HEK293 (cell line): ENCODE measurements around the gene MACC1.

Source experiments
- CTCF ChIA-PET: fragments of 350-600 bp; formaldehyde crosslinking; extraction: SDS; loops from one replicate; lab custom pipeline; 2021; ENCODE audit warnings: antibody characterized with exemption; lab: Yijun Ruan, JAX
- POLR2A ChIA-PET: fragments of 300-600 bp; formaldehyde crosslinking; extraction: SDS; loops from one replicate; lab custom pipeline; 2020; ENCODE audit warnings: antibody characterized with exemption, inconsistent platforms; lab: Yijun Ruan, JAX
- H3K27ac ChIP-seq: fragments of 200-500 bp; sonication (Bioruptor generic); 2 replicates; pipeline ENCODE4 v1.5.1; 2014; ENCODE audit warnings: low read depth, low read length, control low read depth, inconsistent platforms; ENCODE audit errors: extremely low read depth
- H3K36me3 ChIP-seq, 2 experiments: fragments of 200-500 bp in 1 of 2; sonication (Bioruptor generic) in 1 of 2; 1 replicate in 1 of 2; 2 replicates in 1 of 2; pipeline ENCODE4 v1.5.1; 2014 to 2017; ENCODE audit warnings: inconsistent platforms in 2 of 2, low read length in 2 of 2; ENCODE audit not compliant: control insufficient read depth in 2 of 2, insufficient read depth in 1 of 2
- H3K4me1 ChIP-seq: fragments of 200-500 bp; sonication (Bioruptor generic); 2 replicates; pipeline ENCODE4 v1.5.1; 2014; ENCODE audit warnings: mild to moderate bottlenecking, low read length, inconsistent platforms; ENCODE audit not compliant: control insufficient read depth, insufficient read depth
- H3K4me3 ChIP-seq: 2 replicates; pipeline ENCODE4 v1.5.1; 2011; ENCODE audit warnings: low read depth, mild to moderate bottlenecking, control low read depth, low read length, moderate library complexity
- H3K9me3 ChIP-seq: fragments of 200-500 bp; sonication (Bioruptor generic); 2 replicates; pipeline ENCODE4 v1.5.1; 2014; ENCODE audit warnings: low read depth, low read length, inconsistent platforms; ENCODE audit not compliant: control insufficient read depth, insufficient read depth
- SALL2 ChIP-seq: fragments of 450-650 bp; formaldehyde crosslinking; IDR thresholded peaks from 2 replicates; pipeline ENCODE4 v1.5.0; 2017; ENCODE audit warnings: missing biosample characterization, mild to moderate bottlenecking, missing genetic modification characterization, borderline replicate concordance
- ZBTB48 ChIP-seq: fragments of 450-650 bp; formaldehyde crosslinking; IDR thresholded peaks from 2 replicates; pipeline ENCODE4 v1.5.1; 2016; ENCODE audit warnings: missing biosample characterization, missing genetic modification characterization
- ZNF19 ChIP-seq: fragments of 450-650 bp; formaldehyde crosslinking; IDR thresholded peaks from 2 replicates; pipeline ENCODE4; 2016; ENCODE audit warnings: missing biosample characterization, missing genetic modification characterization, low read depth
- ZNF221 ChIP-seq: fragments of 450-650 bp; formaldehyde crosslinking; IDR thresholded peaks from 2 replicates; pipeline ENCODE4 v1.5.1; 2017; ENCODE audit warnings: missing biosample characterization, missing genetic modification characterization, borderline replicate concordance
- ZNF223 ChIP-seq: fragments of 450-650 bp; formaldehyde crosslinking; IDR thresholded peaks from 2 replicates; pipeline ENCODE4 v1.5.1; 2016; ENCODE audit warnings: missing biosample characterization, missing genetic modification characterization
- ZNF324 ChIP-seq: fragments of 450-650 bp; formaldehyde crosslinking; IDR thresholded peaks from 2 replicates; pipeline ENCODE4 v1.5.1; 2016; ENCODE audit warnings: missing biosample characterization, missing genetic modification characterization
- ZNF335 ChIP-seq: fragments of 450-650 bp; formaldehyde crosslinking; conservative IDR thresholded peaks from 2 replicates; pipeline ENCODE4 v1.5.1; 2016; ENCODE audit warnings: missing biosample characterization, missing genetic modification characterization
- ZNF561 ChIP-seq: fragments of 450-650 bp; IDR thresholded peaks from 2 replicates; pipeline ENCODE4 v1.5.1; 2018; ENCODE audit warnings: missing biosample characterization, missing genetic modification characterization, borderline replicate concordance
- ZNF654 ChIP-seq: fragments of 450-650 bp; formaldehyde crosslinking; IDR thresholded peaks from 2 replicates; pipeline ENCODE4 v1.5.1; 2016; ENCODE audit warnings: low read depth, missing biosample characterization, missing genetic modification characterization
- ZNF660 ChIP-seq: fragments of 450-650 bp; IDR thresholded peaks from 2 replicates; pipeline ENCODE4 v1.5.1; 2018; ENCODE audit warnings: missing biosample characterization, mild to moderate bottlenecking, missing genetic modification characterization
- ZNF701 ChIP-seq: fragments of 450-650 bp; formaldehyde crosslinking; IDR thresholded peaks from 2 replicates; pipeline ENCODE4 v1.5.1; 2016; ENCODE audit warnings: missing biosample characterization, missing genetic modification characterization
- ZNF777 ChIP-seq: fragments of 450-650 bp; formaldehyde crosslinking; IDR thresholded peaks from 2 replicates; pipeline ENCODE4 v1.5.1; 2017; ENCODE audit warnings: missing biosample characterization, missing genetic modification characterization, borderline replicate concordance
- ZNF792 ChIP-seq: fragments of 450-650 bp; formaldehyde crosslinking; IDR thresholded peaks from 2 replicates; pipeline ENCODE4 v1.5.1; 2016; ENCODE audit warnings: missing biosample characterization, missing genetic modification characterization
- TF ChIP-seq, protein P1 (sequence below): fragments of 450-650 bp; formaldehyde crosslinking; optimal IDR thresholded peaks from 2 replicates; pipeline ENCODE3; 2016; ENCODE audit warnings: missing biosample characterization, mild to moderate bottlenecking, missing genetic modification characterization
- TF ChIP-seq, protein P2 (sequence below): sonication (generic); formaldehyde crosslinking; IDR thresholded peaks from 2 replicates; pipeline ENCODE4 v1.8.1; 2022; ENCODE audit warnings: mild to moderate bottlenecking, moderate library complexity, missing genetic modification reagents
- TF ChIP-seq, protein P3 (sequence below): fragments of 450-650 bp; formaldehyde crosslinking; IDR thresholded peaks from 2 replicates; pipeline ENCODE4 v1.5.1; 2016; ENCODE audit warnings: missing biosample characterization, missing genetic modification characterization
- TF ChIP-seq, protein P4 (sequence below): fragments of 450-650 bp; formaldehyde crosslinking; IDR thresholded peaks from 2 replicates; pipeline ENCODE4 v1.5.1; 2016; ENCODE audit warnings: missing biosample characterization, missing genetic modification characterization
- TF ChIP-seq, protein P5 (sequence below): fragments of 450-650 bp; formaldehyde crosslinking; IDR thresholded peaks from 2 replicates; pipeline ENCODE4 v1.5.1; 2016; ENCODE audit warnings: missing biosample characterization, missing genetic modification characterization, borderline replicate concordance
- TF ChIP-seq, protein P6 (sequence below): fragments of 450-650 bp; formaldehyde crosslinking; IDR thresholded peaks from 2 replicates; pipeline ENCODE4 v1.5.1; 2016; ENCODE audit warnings: missing biosample characterization, missing genetic modification characterization

Gene MACC1

DNA sequence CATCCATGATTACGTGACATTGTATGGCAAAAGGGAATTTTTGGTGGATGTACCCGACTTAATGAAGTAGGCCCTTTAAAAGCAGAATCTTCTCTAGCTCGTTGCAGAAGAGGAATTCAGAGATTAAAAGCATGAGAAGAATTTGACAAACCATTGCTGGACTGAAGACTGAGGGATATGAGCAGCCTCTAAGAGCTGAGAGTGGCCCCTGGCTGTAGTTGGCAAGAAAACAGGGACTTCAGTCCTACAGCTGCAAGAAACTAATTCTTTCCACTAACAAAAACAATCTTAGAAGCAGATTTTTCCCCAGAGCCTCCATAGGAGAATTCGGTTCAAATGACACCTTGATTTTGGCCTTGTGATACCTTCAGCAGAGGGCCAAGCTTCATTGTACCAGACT is 34.1 kb downstream of the MACC1 start:
- CTCF ChIA-PET: interaction anchor here (2.7 kb wide), 1 partner anchor 10 kb away, joined by 16 read pairs; no protein-coding TSS in a partner anchor
- H3K27ac ChIP-seq: no peak overlapping the region
- H3K36me3 ChIP-seq: no peaks in the 10 kb centered on the region
- no peaks in the 10 kb centered on the region for H3K4me1 ChIP-seq
- no peak overlapping the region for H3K4me3 ChIP-seq
- H3K9me3 ChIP-seq: no peaks in the 10 kb centered on the region
- TF ChIP-seq ZNF660: no peak
- TF ChIP-seq ZNF221: no peak
- TF ChIP-seq, protein P1, sequence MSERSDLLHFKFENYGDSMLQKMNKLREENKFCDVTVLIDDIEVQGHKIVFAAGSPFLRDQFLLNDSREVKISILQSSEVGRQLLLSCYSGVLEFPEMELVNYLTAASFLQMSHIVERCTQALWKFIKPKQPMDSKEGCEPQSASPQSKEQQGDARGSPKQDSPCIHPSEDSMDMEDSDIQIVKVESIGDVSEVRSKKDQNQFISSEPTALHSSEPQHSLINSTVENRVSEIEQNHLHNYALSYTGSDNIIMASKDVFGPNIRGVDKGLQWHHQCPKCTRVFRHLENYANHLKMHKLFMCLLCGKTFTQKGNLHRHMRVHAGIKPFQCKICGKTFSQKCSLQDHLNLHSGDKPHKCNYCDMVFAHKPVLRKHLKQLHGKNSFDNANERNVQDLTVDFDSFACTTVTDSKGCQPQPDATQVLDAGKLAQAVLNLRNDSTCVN (tag by site-specific recombination): no peak
- TF ChIP-seq ZBTB48 (tag by site-specific recombination): no peak
- TF ChIP-seq ZNF777 (tag by site-specific recombination): no peak
- no peak for TF ChIP-seq ZNF792 (tag by site-specific recombination)
- TF ChIP-seq, protein P2, sequence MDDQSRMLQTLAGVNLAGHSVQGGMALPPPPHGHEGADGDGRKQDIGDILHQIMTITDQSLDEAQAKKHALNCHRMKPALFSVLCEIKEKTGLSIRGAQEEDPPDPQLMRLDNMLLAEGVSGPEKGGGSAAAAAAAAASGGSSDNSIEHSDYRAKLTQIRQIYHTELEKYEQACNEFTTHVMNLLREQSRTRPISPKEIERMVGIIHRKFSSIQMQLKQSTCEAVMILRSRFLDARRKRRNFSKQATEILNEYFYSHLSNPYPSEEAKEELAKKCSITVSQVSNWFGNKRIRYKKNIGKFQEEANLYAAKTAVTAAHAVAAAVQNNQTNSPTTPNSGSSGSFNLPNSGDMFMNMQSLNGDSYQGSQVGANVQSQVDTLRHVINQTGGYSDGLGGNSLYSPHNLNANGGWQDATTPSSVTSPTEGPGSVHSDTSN (CRISPR knock-in tag): no peak
- TF ChIP-seq ZNF561 (tag by site-specific recombination): no peak
- TF ChIP-seq ZNF19 (tag by site-specific recombination): no peak
- TF ChIP-seq, protein P3, sequence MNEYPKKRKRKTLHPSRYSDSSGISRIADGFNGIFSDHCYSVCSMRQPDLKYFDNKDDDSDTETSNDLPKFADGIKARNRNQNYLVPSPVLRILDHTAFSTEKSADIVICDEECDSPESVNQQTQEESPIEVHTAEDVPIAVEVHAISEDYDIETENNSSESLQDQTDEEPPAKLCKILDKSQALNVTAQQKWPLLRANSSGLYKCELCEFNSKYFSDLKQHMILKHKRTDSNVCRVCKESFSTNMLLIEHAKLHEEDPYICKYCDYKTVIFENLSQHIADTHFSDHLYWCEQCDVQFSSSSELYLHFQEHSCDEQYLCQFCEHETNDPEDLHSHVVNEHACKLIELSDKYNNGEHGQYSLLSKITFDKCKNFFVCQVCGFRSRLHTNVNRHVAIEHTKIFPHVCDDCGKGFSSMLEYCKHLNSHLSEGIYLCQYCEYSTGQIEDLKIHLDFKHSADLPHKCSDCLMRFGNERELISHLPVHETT (tag by site-specific recombination): no peak
- TF ChIP-seq ZNF654 (tag by site-specific recombination): no peak
- TF ChIP-seq, protein P4, sequence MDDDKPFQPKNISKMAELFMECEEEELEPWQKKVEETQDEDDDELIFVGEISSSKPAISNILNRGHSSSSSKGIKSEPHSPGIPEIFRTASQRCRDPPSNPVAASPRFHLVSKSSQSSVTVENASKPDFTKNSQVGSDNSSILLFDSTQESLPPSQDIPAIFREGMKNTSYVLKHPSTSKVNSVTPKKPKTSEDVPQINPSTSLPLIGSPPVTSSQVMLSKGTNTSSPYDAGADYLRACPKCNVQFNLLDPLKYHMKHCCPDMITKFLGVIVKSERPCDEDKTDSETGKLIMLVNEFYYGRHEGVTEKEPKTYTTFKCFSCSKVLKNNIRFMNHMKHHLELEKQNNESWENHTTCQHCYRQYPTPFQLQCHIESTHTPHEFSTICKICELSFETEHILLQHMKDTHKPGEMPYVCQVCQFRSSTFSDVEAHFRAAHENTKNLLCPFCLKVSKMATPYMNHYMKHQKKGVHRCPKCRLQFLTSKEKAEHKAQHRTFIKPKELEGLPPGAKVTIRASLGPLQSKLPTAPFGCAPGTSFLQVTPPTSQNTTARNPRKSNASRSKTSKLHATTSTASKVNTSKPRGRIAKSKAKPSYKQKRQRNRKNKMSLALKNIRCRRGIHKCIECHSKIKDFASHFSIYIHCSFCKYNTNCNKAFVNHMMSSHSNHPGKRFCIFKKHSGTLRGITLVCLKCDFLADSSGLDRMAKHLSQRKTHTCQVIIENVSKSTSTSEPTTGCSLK (tag by site-specific recombination): no peak
- no peak for TF ChIP-seq SALL2 (tag by site-specific recombination)
- no peak for TF ChIP-seq ZNF335 (tag by site-specific recombination)
- TF ChIP-seq ZNF324 (tag by site-specific recombination): no peak
- no peak for TF ChIP-seq ZNF701 (tag by site-specific recombination)
- TF ChIP-seq, protein P5, sequence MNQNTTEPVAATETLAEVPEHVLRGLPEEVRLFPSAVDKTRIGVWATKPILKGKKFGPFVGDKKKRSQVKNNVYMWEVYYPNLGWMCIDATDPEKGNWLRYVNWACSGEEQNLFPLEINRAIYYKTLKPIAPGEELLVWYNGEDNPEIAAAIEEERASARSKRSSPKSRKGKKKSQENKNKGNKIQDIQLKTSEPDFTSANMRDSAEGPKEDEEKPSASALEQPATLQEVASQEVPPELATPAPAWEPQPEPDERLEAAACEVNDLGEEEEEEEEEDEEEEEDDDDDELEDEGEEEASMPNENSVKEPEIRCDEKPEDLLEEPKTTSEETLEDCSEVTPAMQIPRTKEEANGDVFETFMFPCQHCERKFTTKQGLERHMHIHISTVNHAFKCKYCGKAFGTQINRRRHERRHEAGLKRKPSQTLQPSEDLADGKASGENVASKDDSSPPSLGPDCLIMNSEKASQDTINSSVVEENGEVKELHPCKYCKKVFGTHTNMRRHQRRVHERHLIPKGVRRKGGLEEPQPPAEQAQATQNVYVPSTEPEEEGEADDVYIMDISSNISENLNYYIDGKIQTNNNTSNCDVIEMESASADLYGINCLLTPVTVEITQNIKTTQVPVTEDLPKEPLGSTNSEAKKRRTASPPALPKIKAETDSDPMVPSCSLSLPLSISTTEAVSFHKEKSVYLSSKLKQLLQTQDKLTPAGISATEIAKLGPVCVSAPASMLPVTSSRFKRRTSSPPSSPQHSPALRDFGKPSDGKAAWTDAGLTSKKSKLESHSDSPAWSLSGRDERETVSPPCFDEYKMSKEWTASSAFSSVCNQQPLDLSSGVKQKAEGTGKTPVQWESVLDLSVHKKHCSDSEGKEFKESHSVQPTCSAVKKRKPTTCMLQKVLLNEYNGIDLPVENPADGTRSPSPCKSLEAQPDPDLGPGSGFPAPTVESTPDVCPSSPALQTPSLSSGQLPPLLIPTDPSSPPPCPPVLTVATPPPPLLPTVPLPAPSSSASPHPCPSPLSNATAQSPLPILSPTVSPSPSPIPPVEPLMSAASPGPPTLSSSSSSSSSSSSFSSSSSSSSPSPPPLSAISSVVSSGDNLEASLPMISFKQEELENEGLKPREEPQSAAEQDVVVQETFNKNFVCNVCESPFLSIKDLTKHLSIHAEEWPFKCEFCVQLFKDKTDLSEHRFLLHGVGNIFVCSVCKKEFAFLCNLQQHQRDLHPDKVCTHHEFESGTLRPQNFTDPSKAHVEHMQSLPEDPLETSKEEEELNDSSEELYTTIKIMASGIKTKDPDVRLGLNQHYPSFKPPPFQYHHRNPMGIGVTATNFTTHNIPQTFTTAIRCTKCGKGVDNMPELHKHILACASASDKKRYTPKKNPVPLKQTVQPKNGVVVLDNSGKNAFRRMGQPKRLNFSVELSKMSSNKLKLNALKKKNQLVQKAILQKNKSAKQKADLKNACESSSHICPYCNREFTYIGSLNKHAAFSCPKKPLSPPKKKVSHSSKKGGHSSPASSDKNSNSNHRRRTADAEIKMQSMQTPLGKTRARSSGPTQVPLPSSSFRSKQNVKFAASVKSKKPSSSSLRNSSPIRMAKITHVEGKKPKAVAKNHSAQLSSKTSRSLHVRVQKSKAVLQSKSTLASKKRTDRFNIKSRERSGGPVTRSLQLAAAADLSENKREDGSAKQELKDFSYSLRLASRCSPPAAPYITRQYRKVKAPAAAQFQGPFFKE (tag by site-specific recombination): no peak
- TF ChIP-seq ZNF223 (tag by site-specific recombination): no peak
- TF ChIP-seq, protein P6, sequence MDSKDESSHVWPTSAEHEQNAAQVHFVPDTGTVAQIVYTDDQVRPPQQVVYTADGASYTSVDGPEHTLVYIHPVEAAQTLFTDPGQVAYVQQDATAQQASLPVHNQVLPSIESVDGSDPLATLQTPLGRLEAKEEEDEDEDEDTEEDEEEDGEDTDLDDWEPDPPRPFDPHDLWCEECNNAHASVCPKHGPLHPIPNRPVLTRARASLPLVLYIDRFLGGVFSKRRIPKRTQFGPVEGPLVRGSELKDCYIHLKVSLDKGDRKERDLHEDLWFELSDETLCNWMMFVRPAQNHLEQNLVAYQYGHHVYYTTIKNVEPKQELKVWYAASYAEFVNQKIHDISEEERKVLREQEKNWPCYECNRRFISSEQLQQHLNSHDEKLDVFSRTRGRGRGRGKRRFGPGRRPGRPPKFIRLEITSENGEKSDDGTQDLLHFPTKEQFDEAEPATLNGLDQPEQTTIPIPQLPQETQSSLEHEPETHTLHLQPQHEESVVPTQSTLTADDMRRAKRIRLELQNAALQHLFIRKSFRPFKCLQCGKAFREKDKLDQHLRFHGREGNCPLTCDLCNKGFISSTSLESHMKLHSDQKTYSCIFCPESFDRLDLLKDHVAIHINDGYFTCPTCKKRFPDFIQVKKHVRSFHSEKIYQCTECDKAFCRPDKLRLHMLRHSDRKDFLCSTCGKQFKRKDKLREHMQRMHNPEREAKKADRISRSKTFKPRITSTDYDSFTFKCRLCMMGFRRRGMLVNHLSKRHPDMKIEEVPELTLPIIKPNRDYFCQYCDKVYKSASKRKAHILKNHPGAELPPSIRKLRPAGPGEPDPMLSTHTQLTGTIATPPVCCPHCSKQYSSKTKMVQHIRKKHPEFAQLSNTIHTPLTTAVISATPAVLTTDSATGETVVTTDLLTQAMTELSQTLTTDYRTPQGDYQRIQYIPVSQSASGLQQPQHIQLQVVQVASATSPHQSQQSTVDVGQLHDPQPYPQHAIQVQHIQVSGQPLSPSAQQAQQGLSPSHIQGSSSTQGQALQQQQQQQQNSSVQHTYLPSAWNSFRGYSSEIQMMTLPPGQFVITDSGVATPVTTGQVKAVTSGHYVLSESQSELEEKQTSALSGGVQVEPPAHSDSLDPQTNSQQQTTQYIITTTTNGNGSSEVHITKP (tag by site-specific recombination): no peak
- POLR2A ChIA-PET: no interaction called here
